ENCODE data around the gene CFAP70.

The CFAP70 gene

DNA sequence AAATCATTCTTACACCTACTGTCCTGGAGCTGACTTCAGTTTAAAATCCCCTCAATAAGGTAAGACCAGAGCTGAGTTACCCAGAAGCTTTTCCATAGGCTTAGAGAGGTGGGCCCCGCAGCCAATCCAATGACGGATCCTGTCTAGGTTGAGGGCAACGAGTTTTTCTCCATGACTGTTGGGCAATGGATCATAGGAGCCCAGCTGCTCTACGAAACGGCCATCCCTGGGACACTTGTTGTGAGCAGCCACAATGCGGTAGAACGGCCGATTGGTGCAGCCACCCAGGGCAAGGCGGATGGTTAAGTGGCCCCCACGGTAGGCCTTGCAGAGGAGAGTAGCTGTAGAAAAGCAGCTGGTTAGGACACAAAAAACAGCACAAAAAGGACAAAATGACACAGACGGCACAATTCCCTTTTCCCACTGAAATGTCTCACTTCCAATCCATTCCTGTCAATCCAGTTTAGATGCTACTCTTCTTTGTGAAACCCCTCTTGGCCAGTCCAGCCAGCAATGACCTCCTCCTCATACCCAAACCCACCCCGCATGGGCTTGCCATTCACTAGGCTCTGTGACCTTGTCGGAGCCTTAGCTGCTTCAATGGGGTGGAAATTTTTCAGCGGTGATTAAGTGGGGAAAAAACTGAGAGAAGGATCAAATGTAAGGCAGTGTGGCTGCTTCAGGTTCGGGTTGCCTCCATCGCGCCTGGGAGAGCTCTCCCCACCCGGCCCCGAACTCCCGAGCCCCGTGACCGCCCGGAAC lies 106.8 kb downstream of the CFAP70 start:
- DNase-seq: no peak

DNA sequence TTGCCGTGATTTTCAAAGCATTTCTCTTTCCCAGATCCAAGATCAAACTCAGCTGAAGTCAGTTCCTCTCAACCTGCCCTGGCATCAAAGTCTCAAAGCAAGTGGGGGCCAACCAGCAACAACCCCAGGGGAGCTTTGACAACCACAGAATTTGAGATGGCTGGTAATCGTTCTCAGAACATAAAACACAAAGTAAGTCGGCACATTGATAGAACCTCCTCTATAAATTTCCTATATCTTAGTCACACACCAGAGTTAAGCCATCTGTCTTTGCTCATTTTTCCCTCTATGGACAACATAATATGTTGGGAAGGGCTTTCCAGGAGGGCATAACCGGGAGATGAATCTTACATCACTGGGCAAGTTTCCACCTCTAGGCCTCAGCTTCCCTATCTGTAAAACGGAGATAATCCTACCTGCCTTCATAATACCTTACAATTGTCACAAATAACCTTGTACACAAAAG lies 110.4 kb downstream of the CFAP70 start:
- DNase-seq: no peak

DNA sequence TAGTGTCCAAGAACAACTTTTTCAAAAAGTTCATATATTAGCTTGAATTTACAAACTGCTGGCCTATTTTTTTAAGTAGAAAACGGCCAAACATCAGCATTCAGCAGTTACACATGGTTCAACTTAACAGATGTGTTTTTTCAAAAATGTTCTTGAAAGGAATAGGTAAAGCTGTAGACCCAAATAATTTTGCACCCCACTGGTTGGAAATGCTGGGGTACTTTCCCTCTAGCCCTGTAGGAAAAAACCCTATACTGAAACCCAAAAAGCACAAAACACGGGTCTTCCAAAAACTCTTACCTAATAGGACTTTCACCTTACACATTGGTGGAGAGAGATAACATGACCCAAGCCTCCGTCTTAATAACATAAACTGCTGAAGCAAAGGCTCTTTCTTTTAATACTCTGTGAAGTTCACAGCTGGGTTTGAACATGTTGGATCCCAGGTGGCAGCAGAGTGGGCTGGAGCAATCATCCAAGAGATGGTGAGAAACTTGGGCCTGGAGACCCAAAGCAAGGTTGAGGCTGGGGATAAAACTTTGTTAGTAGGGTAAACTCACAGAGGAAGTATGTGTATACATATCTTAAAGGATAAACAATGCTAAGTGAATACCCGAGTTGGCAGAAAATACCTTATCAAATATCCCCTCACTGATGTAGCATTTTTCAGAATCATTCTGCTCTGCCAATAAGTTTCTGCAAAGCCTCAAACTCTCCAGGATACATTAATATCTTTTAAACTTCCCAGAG lies 111.0 kb downstream of the CFAP70 start:
- no peak for DNase-seq

DNA sequence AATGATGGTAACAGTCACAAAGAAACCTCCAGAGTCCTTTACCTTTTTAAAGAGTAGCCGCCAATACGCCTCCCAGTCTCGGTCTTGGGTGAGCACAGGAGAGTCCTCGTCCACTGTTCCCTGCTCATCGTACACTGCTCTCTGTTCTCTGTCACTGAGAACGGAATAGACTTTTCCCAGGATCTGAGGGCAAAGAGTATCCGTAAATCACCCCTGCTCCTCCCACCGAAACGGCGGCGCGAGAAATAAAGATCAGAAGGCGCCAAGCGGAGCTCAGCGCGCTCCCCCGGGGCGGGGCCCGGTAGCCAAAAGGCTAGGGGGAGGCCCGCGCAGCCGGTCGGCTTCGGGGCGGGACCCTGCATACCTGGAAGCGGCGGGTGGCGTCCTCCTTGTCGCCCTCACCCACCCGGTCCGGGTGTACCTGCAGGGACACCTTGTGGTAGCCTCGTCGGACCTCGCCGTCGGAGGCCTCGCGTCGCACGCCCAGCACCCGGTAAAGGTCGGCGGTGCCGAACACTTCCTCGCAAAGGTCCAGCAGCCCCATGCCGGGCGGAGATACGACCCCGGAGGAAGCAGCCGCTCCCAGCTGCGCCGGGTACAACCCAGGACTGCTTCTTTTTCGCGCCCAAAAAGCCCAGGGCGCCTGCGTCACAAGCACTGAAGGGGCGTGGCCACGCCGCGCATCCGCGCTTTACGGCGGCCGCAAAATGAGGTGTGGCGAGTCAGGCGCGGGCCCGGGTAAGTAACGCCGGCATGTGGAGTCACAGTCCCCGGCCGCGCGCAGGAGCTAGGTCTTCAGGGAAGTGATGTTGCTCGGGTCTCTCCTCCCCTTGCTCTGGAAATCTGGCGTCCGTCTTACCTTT lies 111.8 kb downstream of the CFAP70 start, which contains the start of gene DNAJC9:
Gene DNAJC9, minus strand, starts transcription at position 610 of the 863 bp plus-strand sequence. Its CDS starts 66 bp downstream, at position 544.
- DNase-seq: peak; percentile 96

DNA sequence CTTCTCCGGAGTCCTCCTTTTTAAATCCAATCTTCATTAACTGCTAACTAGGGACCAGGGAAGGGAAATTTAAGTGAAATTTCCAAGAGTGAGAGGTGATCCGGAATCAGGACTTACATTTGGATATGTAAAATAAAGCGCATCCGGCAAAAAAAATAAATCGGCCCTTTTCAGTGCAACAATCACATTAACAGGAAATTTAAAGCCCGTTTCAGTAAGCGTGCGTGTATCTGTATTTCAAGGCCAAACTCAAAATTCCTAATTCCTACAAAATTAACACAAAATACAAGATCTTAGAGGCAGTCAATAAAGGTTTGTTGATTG lies 112.4 kb downstream of the CFAP70 start:
- no peak for DNase-seq

DNA sequence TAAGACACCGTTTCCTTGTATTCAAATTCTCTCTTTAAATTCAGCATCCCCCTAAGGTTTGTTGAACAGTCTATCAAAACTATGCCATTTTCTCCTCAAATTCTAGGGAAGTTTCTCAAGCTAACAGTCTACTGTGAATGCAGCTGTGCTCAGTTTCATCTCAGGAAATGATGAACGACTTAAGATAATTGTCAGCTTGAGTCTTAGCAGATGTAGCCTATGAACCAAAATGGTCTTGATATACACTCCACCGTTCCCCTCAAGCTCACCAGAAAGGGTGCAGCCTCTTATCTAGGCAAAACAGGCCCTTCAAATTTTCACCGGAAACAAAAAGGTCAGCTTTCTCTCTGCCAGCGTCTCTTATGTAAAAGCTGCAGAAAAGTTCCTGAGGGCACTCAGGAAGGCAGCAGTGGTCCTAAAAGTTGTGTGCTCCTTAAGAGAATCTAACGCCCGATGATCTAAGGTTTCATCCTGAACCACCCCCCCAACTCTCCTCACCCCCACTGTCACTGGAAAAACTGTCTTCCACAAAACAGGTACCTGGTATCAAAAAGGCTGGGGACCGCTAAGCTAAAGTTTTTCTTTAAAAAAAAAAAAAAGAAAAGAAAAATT lies 113.7 kb downstream of the CFAP70 start:
- no peak for DNase-seq

DNA sequence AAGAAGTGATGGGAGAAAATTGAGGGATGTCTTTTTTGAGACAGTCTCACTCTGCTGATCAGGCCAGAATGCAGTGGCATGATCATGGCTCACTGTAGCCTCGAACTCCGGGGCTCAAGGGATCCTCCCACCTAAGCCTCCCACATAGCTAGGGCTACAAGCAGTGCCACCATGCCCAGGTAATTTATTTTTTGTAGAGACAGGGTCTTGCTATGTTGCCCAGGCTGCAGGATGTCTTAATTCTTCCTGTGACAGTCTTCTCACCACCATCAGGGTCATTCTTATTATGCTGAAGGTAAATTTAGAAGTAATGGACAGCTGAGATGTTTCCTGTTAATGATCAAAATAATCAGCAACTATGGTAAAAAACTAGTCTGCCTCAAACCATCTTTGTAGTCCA lies 118.8 kb downstream of the CFAP70 start:
- DNase-seq: no peak

DNA sequence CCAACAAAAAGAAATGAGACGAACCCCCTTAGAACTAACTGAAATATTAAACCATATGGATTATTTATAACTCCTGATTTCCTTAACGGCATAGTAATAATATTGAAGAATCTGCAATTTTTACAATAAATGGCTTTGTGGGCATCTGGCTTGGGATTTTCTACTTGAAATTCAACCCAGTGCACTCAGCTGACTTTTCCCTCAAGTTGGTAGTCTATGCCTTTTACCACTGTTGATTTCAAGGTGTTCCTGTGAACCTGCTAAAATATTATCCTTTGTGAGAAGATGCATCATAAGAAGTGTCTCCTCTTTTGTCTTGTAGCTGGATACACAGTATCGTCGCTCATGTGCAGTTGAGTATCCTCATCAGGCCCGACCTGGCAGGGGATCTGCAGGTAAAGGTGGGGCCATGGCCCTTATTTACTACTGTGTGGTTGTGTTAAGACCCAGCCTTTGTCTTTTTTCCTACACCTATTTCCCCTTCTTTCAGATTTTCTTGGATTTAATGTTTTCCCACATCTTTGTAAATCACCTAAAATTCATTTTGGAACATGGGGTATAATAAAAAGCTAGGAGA lies 119.6 kb downstream of the CFAP70 start:
- DNase-seq: no peak

DNA sequence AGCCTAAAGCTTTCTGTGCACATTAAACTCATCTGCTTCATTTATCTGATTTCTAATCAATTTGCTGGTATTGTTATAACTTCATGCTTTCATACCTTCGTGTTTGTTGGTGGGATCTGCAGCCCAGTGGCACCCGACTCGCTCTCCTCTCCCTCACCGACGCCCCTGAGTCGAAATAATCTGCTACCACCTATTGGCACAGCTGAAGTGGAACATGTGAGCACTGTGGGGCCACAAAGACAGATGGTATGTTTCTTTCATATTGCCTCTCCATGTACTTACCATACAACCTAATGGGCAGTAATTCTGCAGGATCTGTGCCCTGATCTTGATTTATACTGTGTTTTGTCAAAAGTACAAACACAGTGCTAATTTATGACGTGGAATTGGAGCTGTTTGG lies 124.0 kb downstream of the CFAP70 start:
- no peak for DNase-seq

DNA sequence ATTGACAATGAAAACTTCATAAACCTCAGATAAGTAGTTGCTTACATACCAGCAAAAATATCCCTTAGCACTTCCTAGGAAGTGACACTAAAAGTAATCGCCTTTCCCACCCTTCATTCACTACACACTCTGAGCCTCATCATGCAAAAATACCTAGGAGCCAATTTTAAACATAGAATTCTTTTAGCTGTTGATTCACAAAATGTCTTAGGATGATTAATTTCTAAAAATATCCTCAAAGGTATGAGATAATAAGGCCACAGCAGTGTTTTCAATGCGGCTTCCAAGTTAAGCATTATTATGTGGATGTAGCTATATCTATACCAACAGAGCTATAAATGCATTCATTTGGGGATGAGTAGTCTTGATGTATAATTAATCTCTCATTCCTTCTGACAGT lies 124.8 kb downstream of the CFAP70 start:
- no peak for DNase-seq

DNA sequence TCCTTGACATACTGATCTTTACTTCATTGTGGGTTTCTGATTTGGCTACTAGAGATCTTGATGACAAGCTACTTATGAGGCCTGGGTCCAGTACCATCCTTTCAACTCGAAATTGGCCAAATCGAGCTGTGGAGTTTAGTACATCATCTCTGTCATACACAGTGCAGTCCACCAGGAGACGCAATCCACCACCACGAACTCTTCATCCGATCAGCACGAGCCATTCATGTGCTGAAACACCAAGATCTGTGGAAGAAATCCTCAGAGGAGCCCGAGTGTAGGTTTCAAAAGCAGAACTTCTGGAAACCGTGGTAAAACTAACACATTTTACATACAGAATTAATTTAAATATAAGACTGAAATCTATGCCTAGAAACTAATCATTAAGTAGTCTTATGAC lies 125.8 kb downstream of the CFAP70 start:
- DNase-seq: no peak

DNA sequence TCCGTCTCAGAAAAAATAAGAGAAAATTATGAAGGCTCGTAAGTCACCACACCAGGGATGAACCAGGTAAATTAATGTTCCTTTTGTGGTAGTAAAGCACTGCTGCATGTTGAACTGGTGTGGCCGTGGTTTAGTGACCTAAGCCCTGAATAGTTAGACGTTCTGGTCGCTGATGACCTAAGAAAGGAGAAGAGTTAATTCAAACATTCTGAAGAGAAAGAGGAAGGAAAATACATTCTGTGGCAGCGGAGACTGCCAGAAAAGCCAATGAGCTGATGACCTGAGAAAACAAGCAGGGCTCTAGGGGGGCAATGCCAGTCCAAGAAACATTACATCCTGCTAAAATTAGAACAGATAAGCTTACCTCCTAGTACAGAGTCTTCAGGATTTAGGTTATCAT lies 129.1 kb downstream of the CFAP70 start:
- no peak for DNase-seq

DNA sequence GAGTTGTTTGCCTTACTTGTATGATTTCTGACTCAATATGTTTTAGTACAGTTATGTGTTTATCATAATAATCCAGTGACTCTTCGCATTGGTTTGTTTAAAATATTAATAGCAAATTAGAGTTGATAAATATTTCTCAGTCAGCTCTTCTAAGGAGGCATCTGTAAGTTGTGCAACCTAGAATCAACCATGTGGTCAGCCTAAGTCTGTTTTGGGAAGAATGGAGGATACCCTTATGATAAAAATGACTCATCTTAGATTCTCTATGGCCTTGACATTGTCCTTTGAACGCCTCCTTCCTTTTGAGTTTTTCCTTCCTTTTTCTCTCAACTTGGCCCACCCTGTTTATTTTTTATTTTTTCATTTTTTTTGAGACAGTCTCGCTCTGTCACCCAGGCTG lies 130.4 kb downstream of the CFAP70 start:
- no peak for DNase-seq

DNA sequence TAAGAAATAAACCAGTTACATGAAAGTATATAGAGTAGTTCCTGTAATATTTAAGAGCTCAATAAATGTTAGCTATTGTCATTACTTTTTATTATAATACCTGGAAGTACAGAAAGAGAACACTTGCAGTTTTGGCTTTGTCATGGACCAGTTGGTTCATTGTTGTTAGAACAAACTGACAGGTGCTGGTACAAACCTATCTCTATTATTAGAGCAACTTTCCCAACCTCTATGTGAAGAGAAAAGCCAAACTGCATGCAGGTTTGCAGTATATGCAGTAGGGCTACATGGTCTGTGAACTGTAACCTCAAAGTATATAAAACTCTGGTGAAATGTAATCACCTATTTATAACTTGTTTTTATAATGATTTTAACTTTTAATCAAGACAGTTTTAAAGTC lies 132.0 kb downstream of the CFAP70 start:
- DNase-seq: no peak

DNA sequence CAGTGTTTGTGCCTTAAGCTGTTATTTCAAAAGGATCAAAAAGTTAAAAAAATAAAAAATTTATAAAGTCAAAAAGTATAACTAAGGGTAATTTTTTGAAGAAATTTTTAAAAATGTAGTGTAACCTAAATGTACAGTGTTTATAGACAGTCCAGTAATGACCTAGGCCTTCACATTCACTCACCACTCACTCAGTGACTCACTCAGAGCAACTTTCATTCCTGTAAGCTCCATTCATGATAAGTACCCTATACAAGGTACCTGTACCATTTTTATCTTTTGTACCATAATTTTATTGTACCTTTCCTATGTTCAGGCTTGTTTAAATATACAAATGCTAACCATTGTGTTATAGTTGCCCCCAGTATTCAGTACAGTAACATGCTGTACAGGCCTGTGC lies 133.1 kb downstream of the CFAP70 start:
- DNase-seq: no peak

DNA sequence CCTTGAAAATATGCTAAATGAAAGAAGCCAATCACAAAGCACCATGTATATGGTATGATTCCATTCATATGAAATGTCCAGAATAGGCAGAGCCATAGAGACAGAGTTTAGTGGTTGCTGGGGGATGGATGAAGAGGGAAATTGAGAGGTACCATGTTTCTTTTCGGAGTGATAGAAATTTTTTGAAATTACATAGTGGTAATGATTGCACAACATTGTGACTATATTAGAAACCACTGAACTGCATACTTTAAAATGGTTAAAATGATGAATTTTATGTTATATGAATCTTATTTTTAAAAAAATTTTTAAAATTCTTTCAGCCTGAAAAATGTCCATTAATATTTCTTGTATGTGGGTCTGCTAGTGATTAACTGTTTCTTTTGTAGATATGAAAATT lies 137.7 kb downstream of the CFAP70 start:
- DNase-seq: no peak

DNA sequence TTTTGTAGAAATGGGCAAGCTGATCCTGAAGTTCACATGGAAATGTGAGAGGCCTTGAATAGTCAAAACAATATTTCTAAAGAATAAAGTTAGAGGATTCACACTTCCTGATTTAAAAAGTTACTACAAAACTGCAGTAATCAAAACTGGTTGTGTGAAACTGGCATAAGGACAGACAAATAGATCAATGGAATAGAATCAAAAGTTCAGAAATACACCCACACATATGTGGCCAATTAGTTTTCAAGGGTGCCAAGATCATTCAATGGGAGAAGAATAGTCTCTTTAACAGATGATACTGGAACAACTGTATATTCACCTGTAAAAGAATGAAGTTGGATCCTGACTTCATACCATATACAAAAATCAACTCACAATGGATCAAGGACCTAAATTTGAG lies 139.3 kb downstream of the CFAP70 start:
- no peak for DNase-seq

DNA sequence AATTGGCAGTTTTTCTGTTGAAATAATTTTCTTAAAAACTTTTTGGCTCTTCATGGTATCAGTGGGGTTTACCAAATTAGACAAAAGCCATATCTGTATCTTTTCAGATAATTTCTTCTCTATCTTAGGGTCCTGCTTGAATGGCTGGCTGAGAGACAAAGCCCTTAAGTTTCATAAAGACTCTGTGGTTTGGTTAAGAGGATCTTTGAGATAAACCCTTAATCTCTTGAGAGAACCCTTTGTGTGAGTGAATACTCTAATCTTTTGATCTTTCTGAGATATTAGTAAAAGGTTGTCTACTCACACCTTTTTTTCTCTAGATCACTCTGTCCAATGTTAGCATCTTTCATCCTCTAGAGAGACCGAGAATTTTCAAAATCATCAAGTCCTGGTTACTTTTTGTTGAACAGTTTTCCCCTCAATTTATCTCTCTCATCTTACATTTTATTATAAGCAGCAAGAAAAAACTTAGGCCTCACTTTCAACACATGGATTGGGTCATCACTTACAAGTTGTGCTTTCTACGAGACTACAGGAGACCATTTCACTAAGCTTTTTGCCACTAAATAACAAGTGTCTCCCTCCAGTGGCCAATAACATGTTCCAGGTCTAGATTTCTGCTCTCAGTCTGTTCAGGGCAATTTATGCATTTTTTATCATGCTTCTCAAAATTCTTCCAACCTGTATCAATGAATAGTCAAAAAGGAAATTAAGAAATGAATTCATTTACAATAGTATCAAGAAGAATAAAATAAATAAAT lies 140.1 kb downstream of the CFAP70 start:
- DNase-seq: no peak

DNA sequence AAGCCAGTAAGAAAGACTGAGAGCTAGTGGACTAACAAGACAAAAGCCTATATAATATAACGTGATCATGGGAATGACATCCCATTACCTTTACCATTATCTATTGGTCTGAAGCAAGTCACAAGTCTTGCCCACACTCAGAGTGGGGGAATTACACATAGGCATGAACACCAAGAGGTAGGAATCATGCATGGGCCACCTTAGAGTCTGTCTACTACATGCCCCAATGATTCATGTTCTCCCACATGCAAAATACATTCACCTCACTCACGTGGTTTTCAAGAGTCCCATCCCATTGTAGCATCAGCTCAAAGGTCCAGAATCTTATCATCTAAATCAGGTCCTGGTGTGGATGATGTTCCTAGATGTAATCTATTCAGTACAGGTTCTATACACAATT lies 141.0 kb downstream of the CFAP70 start:
- no peak for DNase-seq

DNA sequence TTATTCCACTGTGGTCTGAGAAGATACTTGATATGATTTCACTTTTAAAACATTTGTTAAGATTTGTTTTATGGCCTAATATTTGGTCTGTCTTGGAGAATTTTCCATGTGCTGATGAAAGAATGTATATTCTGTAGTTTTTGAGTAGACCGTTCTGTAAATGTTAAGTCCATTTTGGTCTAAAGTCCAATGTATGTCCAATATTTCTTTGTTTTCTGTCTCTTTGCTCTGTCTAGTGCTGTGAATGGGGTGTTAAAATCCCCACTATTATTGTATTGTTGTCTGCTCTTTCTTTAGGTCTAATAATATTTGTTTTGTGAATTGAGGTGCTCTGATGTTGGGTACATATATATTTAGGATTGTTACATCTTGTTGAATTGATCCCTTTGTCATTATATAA lies 142.9 kb downstream of the CFAP70 start:
- no peak for DNase-seq

DNA sequence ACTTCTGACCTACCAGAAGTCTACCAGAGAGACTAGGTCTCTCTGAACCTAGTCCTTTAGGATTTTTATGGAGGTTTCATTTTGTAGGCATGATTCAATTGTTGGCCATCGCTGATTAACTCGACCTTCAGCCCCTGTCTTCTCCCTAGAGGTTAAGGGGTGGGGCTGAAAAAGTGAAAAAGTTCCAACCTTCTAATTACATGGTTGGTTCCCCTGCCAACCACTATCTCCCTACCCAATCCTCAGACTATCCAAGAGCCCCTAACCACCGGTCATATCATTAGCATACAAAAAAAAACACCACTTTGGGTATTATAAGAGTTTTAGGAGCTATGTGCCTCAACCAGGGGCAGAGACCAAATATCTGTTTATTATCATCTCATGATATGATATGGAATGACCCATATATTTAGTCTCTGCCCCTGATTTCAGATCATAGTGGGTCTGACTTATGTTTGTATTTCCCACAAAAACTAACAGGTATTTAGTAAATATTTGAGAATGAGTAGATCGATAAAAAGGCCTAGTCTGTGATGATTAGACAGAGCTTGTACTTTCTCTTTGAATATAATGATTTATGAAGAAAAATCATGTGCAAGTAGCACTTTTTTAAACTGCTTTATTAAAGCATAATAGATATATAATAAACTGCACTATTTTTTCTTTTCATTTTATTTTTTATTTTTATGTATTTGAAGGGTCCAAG lies 147.4 kb downstream of the CFAP70 start:
- DNase-seq: no peak

All from activated naive CD4-positive, alpha-beta T cell treated with anti-CD3 and anti-CD28 coated beads, Interleukin-2, amount 50 U/mL, for 16 hours (primary cell).